OCI-LY1 (cell line): ENCODE data around the gene COPS9.

Experiments used
- H2AFZ ChIP-seq: fragments of 200-600 bp; sonication (generic), shearing (Covaris generic); 2 replicates; pipeline ENCODE4 v1.6.0; 2014; ENCODE audit warnings: antibody characterized with exemption, mild to moderate bottlenecking, low read length
- H3F3A ChIP-seq: fragments of 200-600 bp; sonication (generic), shearing (Covaris generic); 2 replicates; pipeline ENCODE4 v1.6.0; 2014; ENCODE audit warnings: mild to moderate bottlenecking, antibody characterized with exemption, low read length, moderate library complexity; ENCODE audit not compliant: insufficient read depth
- H3K27ac ChIP-seq: fragments of 200-600 bp; sonication (generic); 2 replicates; pipeline ENCODE4 v1.5.1; 2014; ENCODE audit warnings: low read length, mixed run types, mild to moderate bottlenecking, low read depth; ENCODE audit not compliant: poor library complexity, severe bottlenecking
- H3K27me3 ChIP-seq: fragments of 200-600 bp; sonication (generic); 2 replicates; pipeline ENCODE4 v1.6.0; 2014; ENCODE audit warnings: antibody characterized with exemption, mild to moderate bottlenecking, low read length, moderate library complexity; ENCODE audit not compliant: insufficient read depth
- H3K36me3 ChIP-seq: fragments of 200-600 bp; sonication (generic); 2 replicates; pipeline ENCODE4 v1.6.1; 2014; ENCODE audit warnings: mild to moderate bottlenecking, antibody characterized with exemption, low read length, moderate library complexity, mixed read lengths; ENCODE audit not compliant: insufficient read depth
- H3K4me1 ChIP-seq: fragments of 200-600 bp; sonication (generic); 2 replicates; pipeline ENCODE4 v1.5.1; 2014; ENCODE audit warnings: mild to moderate bottlenecking, low read length, moderate library complexity; ENCODE audit not compliant: insufficient read depth, severe bottlenecking
- H3K4me2 ChIP-seq: fragments of 200-600 bp; sonication (generic), shearing (Covaris generic); 2 replicates; pipeline ENCODE4 v1.6.1; 2014; ENCODE audit warnings: low read length
- H3K4me3 ChIP-seq: fragments of 200-600 bp; sonication (generic); 2 replicates; pipeline ENCODE4 v1.5.1; 2014; ENCODE audit warnings: low read length, low read depth, mild to moderate bottlenecking, mixed read lengths; ENCODE audit not compliant: poor library complexity, severe bottlenecking
- H3K79me2 ChIP-seq: fragments of 200-600 bp; shearing (Covaris generic); 2 replicates; pipeline ENCODE4 v1.6.1; 2016; ENCODE audit warnings: mixed run types, low read length, mixed read lengths; ENCODE audit not compliant: insufficient read depth
- H3K9ac ChIP-seq: fragments of 200-600 bp; sonication (generic), shearing (Covaris generic); 2 replicates; pipeline ENCODE4 v1.6.1; 2014; ENCODE audit warnings: mild to moderate bottlenecking, low read length, mixed read lengths
- H3K9me2 ChIP-seq: fragments of 200-600 bp; sonication (generic), shearing (Covaris generic); 2 replicates; pipeline ENCODE4 v1.6.1; 2014; ENCODE audit warnings: low read depth, mild to moderate bottlenecking, low read length, mixed read lengths
- H3K9me3 ChIP-seq: fragments of 200-600 bp; shearing (Covaris generic); 2 replicates; pipeline ENCODE4 v1.6.1; 2014; ENCODE audit warnings: low read length, mixed read lengths
- H4K20me1 ChIP-seq: fragments of 200-600 bp; sonication (generic), shearing (Covaris generic); 2 replicates; pipeline ENCODE4 v1.6.0; 2016; ENCODE audit warnings: mild to moderate bottlenecking, low read length; ENCODE audit not compliant: insufficient read depth
- EZH2 ChIP-seq: fragments of 200-600 bp; sonication (generic), shearing (Covaris generic); IDR thresholded peaks from 2 replicates; pipeline ENCODE4 v1.8.0; 2017; ENCODE audit warnings: borderline replicate concordance, mixed run types, mild to moderate bottlenecking, antibody characterized with exemption, low read length, moderate library complexity, mixed read lengths
- TF ChIP-seq, protein P1 (sequence below): fragments of 200-600 bp; sonication (generic), shearing (Covaris generic); IDR thresholded peaks from 2 replicates; pipeline ENCODE4 v1.5.1; 2017; ENCODE audit warnings: mild to moderate bottlenecking, antibody characterized with exemption, low read length, moderate library complexity, mixed read lengths

Gene COPS9

DNA sequence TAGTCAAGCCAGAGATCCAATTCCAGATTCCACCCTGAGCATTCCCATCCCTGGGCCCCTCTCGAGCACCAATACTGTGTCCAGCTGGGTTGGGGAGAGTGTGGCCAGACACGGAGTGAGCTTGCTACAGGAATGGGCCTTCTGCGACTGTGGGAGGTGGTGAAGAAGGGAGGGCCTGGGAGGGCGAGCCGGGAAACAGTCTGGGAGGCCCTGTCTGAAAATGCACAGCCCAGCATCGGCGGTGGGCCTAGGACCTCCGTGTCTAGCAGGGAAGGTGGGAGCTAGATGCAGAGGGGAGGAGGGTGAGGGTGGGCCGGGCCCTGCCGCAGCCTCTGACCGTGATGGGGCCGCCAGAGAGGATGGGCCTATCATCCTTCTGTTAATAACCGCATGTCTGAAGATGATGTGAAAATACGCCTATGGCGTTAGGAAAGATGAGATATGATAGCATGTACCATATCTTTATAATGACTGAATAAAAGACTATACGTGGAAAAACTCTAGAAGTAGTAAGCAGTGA, 6.2 kb upstream of the COPS9 start:
- Histone ChIP-seq H3K4me2 (no peak overlapping the region), H3K27ac (no peak overlapping the region), H3K9me3 (no peaks in the 10 kb centered on the region), H4K20me1 (no peaks in the 10 kb centered on the region), H3K36me3 (no peaks in the 10 kb centered on the region), H3K4me3 (no peak overlapping the region), H3K4me1 (no peaks in the 10 kb centered on the region), H3K9me2 (no peaks in the 10 kb centered on the region), H3K27me3 (0 out of 2 replicates have a peak, but pooled peaks cover 4% of the 10 kb centered on the region), H3K9ac (no peak overlapping the region), H3K79me2 (no peaks in the 10 kb centered on the region), H3F3A (no peaks in the 10 kb centered on the region), H2AFZ (no peak overlapping the region)
- TF ChIP-seq, protein P1, sequence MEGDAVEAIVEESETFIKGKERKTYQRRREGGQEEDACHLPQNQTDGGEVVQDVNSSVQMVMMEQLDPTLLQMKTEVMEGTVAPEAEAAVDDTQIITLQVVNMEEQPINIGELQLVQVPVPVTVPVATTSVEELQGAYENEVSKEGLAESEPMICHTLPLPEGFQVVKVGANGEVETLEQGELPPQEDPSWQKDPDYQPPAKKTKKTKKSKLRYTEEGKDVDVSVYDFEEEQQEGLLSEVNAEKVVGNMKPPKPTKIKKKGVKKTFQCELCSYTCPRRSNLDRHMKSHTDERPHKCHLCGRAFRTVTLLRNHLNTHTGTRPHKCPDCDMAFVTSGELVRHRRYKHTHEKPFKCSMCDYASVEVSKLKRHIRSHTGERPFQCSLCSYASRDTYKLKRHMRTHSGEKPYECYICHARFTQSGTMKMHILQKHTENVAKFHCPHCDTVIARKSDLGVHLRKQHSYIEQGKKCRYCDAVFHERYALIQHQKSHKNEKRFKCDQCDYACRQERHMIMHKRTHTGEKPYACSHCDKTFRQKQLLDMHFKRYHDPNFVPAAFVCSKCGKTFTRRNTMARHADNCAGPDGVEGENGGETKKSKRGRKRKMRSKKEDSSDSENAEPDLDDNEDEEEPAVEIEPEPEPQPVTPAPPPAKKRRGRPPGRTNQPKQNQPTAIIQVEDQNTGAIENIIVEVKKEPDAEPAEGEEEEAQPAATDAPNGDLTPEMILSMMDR: no peak
- TF ChIP-seq EZH2: no peak

DNA sequence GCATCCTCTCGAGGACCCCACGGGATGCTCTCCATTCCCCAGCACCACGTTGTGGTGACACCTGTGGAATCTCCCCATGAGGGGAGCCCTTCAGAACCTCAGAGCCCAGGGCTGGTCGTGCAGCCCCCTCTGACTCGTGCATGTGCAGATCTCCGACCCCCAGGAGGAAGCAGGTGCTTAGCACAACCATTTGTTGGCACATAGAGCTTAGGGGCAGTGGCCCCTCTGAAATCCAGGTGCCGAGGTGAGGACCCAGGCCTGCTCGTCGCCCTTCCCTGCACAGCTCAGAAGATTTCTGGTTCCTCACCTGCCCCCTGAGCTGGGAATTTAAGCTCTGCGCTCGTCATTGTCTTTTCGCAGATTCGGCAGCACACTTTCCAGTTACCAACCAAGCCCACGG, 5.6 kb upstream of the COPS9 start:
- no peaks in the 10 kb centered on the region for H3K9me3 ChIP-seq
- no peak for TF ChIP-seq EZH2
- TF ChIP-seq, protein P1: no peak
- no peak overlapping the region for H3K4me2 ChIP-seq
- no peak overlapping the region for H3K4me3 ChIP-seq
- no peaks in the 10 kb centered on the region for H4K20me1 ChIP-seq
- H3F3A ChIP-seq: no peaks in the 10 kb centered on the region
- H3K27me3 ChIP-seq: 0 out of 2 replicates have a peak, but pooled peaks cover 4% of the 10 kb centered on the region
- H3K9ac ChIP-seq: no peak overlapping the region
- no peak overlapping the region for H2AFZ ChIP-seq
- no peaks in the 10 kb centered on the region for H3K79me2 ChIP-seq
- no peaks in the 10 kb centered on the region for H3K9me2 ChIP-seq
- H3K4me1 ChIP-seq: peaks cover 6% of the 10 kb centered on the region
- H3K27ac ChIP-seq: no peak overlapping the region
- no peaks in the 10 kb centered on the region for H3K36me3 ChIP-seq

DNA sequence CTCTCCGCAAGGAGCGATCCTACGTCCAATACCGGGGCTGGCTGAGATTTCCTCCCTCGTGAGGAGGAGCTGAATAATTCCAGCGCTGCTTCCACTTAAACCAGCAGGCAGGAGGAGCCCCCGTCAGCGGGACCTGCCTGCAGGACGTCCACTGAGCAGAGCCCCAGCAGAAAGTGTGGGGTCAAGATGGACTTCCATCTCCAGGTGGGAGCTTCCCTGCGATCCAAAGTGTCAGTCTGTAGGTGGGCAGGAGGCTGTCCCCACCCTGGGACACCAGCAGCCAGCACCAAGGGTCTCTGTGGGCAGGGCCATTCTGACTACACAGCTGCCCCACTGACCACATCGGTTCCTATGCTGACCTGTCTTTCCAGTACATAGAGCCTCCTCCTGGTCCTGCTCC, 4.8 kb upstream of the COPS9 start:
- TF ChIP-seq, protein P1: no peak
- TF ChIP-seq EZH2: no peak
- Histone ChIP-seq H3K4me2 (no peak overlapping the region), H3K27me3 (0 out of 2 replicates have a peak, but pooled peaks cover 4% of the 10 kb centered on the region)

More for the DNA sequence above, 4.8 kb upstream of the COPS9 start:
- Histone ChIP-seq H3K36me3 (no peaks in the 10 kb centered on the region), H3K9me3 (no peaks in the 10 kb centered on the region), H3K9ac (no peak overlapping the region), H3K79me2 (no peaks in the 10 kb centered on the region), H3K4me3 (no peak overlapping the region), H4K20me1 (no peaks in the 10 kb centered on the region), H3K9me2 (no peaks in the 10 kb centered on the region), H3K4me1 (peaks cover 9% of the 10 kb centered on the region), H3F3A (no peaks in the 10 kb centered on the region), H2AFZ (no peak overlapping the region), H3K27ac (no peak overlapping the region)
